Measurements from ENCODE around the gene SNX3. TPM values are rescaled to one million over a fixed set of nuclear protein-coding genes. Genes with fewer than 3 reads are reported as not detected.

The SNX3 gene
- total and polyA plus RNA-seq, 8 donors: 30.0 to 88.9 (median 55.4) TPM

- FAIRE-seq (no peak), DNase-seq (no peak), ATAC-seq (no peak)
- Histone ChIP-seq H3K36me3 (no peaks in the 10 kb centered on the region), H3K9me3 (no peaks in the 10 kb centered on the region), H3K4me1 (no peaks in the 10 kb centered on the region), H3K4me3 (no peak overlapping the region), H3K27ac (no peak overlapping the region), H3K27me3 (no peaks in the 10 kb centered on the region)
- 96 to 97% methylated on average over 2 of the region's 2 CpGs for WGBS, 2 donors
- TF ChIP-seq, protein P1, sequence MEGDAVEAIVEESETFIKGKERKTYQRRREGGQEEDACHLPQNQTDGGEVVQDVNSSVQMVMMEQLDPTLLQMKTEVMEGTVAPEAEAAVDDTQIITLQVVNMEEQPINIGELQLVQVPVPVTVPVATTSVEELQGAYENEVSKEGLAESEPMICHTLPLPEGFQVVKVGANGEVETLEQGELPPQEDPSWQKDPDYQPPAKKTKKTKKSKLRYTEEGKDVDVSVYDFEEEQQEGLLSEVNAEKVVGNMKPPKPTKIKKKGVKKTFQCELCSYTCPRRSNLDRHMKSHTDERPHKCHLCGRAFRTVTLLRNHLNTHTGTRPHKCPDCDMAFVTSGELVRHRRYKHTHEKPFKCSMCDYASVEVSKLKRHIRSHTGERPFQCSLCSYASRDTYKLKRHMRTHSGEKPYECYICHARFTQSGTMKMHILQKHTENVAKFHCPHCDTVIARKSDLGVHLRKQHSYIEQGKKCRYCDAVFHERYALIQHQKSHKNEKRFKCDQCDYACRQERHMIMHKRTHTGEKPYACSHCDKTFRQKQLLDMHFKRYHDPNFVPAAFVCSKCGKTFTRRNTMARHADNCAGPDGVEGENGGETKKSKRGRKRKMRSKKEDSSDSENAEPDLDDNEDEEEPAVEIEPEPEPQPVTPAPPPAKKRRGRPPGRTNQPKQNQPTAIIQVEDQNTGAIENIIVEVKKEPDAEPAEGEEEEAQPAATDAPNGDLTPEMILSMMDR (IDR thresholded peaks at IDR 0.05): no peak
- intact Hi-C loops (cut with DNase I): no loop called here
Measured at GRCh38 chr6:108243836-108244235, 17.0 kb downstream of the SNX3 start.

DNA sequence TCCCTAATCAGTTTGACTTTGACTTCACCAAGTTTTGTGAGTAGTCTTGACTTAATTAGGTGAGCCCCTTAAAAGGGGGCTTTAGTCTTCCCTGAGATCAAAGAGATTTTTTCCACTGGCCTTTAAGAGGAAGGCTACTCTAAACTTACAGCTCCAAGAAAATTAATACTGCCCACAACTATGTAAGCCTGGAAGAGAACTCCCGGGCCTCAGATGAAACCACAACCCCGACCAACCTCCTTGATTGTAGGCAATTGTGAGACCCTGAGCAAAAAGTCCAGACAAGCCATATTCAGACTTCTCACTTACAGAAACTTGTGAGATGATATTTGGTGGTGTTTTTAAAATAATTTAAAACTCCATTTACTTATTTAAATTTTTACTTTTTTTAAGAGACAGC is 18.1 kb downstream of the SNX3 start:
- no peaks in the 10 kb centered on the region for H3K9me3 ChIP-seq
- no peaks in the 10 kb centered on the region for H3K4me1 ChIP-seq
- TF ChIP-seq, protein P1 (IDR thresholded peaks at IDR 0.05): no peak
- ATAC-seq: no peak
- H3K4me3 ChIP-seq: no peak overlapping the region
- WGBS, 2 donors: 97 to 98% methylated on average over 2 of the region's 2 CpGs
- H3K27me3 ChIP-seq: no peaks in the 10 kb centered on the region
- intact Hi-C loops (cut with DNase I): no loop called here
- no peak for FAIRE-seq
- no peaks in the 10 kb centered on the region for H3K36me3 ChIP-seq
- no peak overlapping the region for H3K27ac ChIP-seq
- no peak for DNase-seq

- DNase-seq (no peak), FAIRE-seq (no peak), ATAC-seq (no peak)
- Histone ChIP-seq H3K9me3 (no peaks in the 10 kb centered on the region), H3K4me1 (no peaks in the 10 kb centered on the region), H3K36me3 (no peaks in the 10 kb centered on the region), H3K4me3 (no peak overlapping the region), H3K27me3 (no peaks in the 10 kb centered on the region), H3K27ac (no peak overlapping the region)
- WGBS, 2 donors: 100% methylated on average over 2 of the region's 2 CpGs
- TF ChIP-seq, protein P1 (IDR thresholded peaks at IDR 0.05): no peak
- intact Hi-C loops (cut with DNase I): no loop called here
Measured at GRCh38 chr6:108242259-108242658, 18.6 kb downstream of the SNX3 start.

GRCh38 chr6:108238322-108238721 is 22.5 kb downstream of the SNX3 start:
- Histone ChIP-seq H3K27me3 (no peaks in the 10 kb centered on the region), H3K27ac (no peak overlapping the region), H3K9me3 (no peaks in the 10 kb centered on the region), H3K4me1 (no peaks in the 10 kb centered on the region), H3K4me3 (no peak overlapping the region), H3K36me3 (no peaks in the 10 kb centered on the region)
- FAIRE-seq (no peak), DNase-seq (no peak), ATAC-seq (no peak)
- intact Hi-C loops (cut with DNase I): no loop called here
- TF ChIP-seq, protein P1 (IDR thresholded peaks at IDR 0.05): no peak
- WGBS, 2 donors: 93 to 97% methylated on average over 4 of the region's 4 CpGs

DNA sequence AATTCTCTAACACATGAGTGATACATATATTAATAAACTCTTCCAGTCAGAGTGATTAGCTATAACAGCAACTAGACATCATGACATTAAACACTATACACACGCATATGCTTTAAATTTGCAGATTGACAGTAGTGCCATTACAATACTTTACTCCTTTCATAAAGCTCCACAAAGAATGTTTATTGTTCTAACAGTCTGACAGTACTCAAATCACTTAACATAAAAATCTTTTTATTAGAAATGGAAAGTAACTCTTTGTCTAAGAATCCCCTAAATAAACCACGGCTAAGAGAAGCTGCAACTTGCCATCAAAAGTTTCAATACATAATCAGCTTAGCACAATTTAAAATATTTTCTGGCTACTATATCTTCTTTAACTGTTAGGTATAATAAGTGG is 24.0 kb downstream of the SNX3 start:
- ATAC-seq (no peak), DNase-seq (no peak), FAIRE-seq (no peak)
- H3K27me3 ChIP-seq: no peaks in the 10 kb centered on the region
- no peaks in the 10 kb centered on the region for H3K36me3 ChIP-seq
- WGBS, 2 donors: 50 to 71% methylated on average over 2 of the region's 2 CpGs
- H3K4me3 ChIP-seq: no peak overlapping the region
- TF ChIP-seq, protein P1 (IDR thresholded peaks at IDR 0.05): no peak
- no peaks in the 10 kb centered on the region for H3K9me3 ChIP-seq
- intact Hi-C loops (cut with DNase I): no loop called here
- no peaks in the 10 kb centered on the region for H3K4me1 ChIP-seq
- H3K27ac ChIP-seq: no peak overlapping the region

Data from pancreas (tissue), 10 donors.